ENCODE measurements around the gene ERF. TPM values are rescaled to one million over a fixed set of nuclear protein-coding genes. Genes with fewer than 3 reads are reported as not detected.

Gene ERF
- total and polyA plus RNA-seq, 10 of the 15 experiments (the other 5 are each of a cell fraction or from before 2014, with no cell fraction given), result 0.02 to 51.8 (median 14.4) TPM

- TF ChIP-seq SREBF2 (IDR thresholded peaks at IDR 0.05; ENCODE audit: low read length) (no peak), RELA (IDR thresholded peaks at IDR 0.05; ENCODE audit: borderline replicate concordance, partially characterized antibody) (no peak), NRF1 (conservative IDR thresholded peaks at IDR 0.05; ENCODE audit: low read depth, low read length) (no peak), KAT2A (conservative IDR thresholded peaks at IDR 0.05; ENCODE audit: control insufficient read depth, low read depth, low read length) (no peak), POLR2AphosphoS2 (IDR thresholded peaks at IDR 0.05; ENCODE audit: low read depth, low read length) (peak; percentile 61; the same call in 1 of the 2 replicates), HSF1 (IDR thresholded peaks at IDR 0.05; ENCODE audit: low read depth, low read length) (no peak), CREM (IDR thresholded peaks at IDR 0.05; ENCODE audit: low read depth) (no peak), IRF5 (IDR thresholded peaks at IDR 0.05; ENCODE audit: borderline replicate concordance) (0 out of 2 replicates have a peak, but pooled peaks have one; percentile 14), JUNB (IDR thresholded peaks at IDR 0.05) (no peak), TBL1XR1 (IDR thresholded peaks at IDR 0.05; ENCODE audit: low read depth, low read length) (no peak), BMI1 (IDR thresholded peaks at IDR 0.05; ENCODE audit: borderline replicate concordance) (peak; percentile 36; the same call in 1 of the 2 replicates), HCFC1 (IDR thresholded peaks at IDR 0.05; ENCODE audit: low read length) (no peak), CUX1 (IDR thresholded peaks at IDR 0.05; ENCODE audit: insufficient replicate concordance, low read depth, low read length) (no peak), PRDM15 (CRISPR knock-in tag; IDR thresholded peaks at IDR 0.05) (no peak), CBX5 (IDR thresholded peaks at IDR 0.05; ENCODE audit: low read depth) (no peak), SMARCA5 (IDR thresholded peaks at IDR 0.05) (peak; percentile 75), YBX1 (IDR thresholded peaks at IDR 0.05) (no peak), ESRRA (IDR thresholded peaks at IDR 0.05; ENCODE audit: low read length) (no peak)
These were observed 28.5 kb upstream of the ERF start (continued) for GRCh38 chr19:42283188-42284065.
